AG09309 (cell line): ENCODE data around the gene APBB1.

Experiments used
- DNase-seq: peaks from one replicate; pipeline ENCODE4 v3.0.0-alpha.2; 2010; ENCODE audit warnings: low read depth
- H3K4me3 ChIP-seq: 2 replicates; pipeline ENCODE4 v1.5.1; 2011; ENCODE audit warnings: mild to moderate bottlenecking, low read depth, low read length, moderate library complexity; ENCODE audit not compliant: control insufficient read depth
- TF ChIP-seq, protein P1 (sequence below): IDR thresholded peaks from 2 replicates; pipeline ENCODE4 v1.5.1; 2011; ENCODE audit warnings: mild to moderate bottlenecking, low read depth, low read length, inconsistent platforms; ENCODE audit not compliant: insufficient read depth, control insufficient read depth; ENCODE audit errors: missing control alignments

Gene APBB1

DNA sequence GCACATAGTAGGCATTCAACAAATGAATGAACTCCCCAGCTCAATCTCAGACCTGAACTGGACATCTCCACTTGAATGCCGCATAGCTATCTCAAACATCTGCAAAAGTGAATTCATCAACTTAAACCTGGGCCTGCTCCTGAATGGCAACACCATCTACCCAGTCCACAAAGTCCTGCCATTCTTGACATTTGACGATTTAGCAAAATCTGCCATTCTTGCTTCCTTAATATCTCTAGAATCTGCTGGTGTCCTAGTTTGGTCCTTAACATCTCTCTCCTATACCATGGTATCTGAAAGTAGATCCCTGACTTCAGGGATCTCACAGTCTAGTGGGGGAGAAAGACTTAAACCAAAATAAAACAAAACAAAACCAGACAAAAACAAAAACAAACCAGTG is 34.3 kb upstream of the APBB1 start:
- TF ChIP-seq, protein P1, sequence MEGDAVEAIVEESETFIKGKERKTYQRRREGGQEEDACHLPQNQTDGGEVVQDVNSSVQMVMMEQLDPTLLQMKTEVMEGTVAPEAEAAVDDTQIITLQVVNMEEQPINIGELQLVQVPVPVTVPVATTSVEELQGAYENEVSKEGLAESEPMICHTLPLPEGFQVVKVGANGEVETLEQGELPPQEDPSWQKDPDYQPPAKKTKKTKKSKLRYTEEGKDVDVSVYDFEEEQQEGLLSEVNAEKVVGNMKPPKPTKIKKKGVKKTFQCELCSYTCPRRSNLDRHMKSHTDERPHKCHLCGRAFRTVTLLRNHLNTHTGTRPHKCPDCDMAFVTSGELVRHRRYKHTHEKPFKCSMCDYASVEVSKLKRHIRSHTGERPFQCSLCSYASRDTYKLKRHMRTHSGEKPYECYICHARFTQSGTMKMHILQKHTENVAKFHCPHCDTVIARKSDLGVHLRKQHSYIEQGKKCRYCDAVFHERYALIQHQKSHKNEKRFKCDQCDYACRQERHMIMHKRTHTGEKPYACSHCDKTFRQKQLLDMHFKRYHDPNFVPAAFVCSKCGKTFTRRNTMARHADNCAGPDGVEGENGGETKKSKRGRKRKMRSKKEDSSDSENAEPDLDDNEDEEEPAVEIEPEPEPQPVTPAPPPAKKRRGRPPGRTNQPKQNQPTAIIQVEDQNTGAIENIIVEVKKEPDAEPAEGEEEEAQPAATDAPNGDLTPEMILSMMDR = no peak
- no peak overlapping the region for H3K4me3 ChIP-seq
- no peak for DNase-seq

DNA sequence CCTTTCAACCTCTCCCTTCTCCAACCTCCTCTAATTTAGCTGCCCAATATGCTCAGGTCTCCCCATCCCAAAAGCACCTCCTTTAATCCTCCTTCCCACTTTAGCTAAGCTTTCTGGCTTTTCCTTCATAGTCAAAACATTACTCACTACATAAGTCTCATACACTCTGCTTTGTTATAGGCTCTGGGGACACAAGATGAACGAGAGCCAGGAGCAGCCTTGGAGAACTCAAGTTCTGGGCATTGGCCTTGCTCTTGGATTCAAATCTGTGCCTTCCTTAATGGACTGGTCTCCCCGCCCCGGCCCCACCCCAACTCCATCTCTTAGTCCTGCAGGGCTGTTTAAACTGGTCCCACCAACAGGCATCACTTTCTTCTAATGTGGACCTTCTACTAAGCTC is 33.3 kb upstream of the APBB1 start:
- no peak for DNase-seq
- TF ChIP-seq, protein P1 = no peak
- no peak overlapping the region for H3K4me3 ChIP-seq

DNA sequence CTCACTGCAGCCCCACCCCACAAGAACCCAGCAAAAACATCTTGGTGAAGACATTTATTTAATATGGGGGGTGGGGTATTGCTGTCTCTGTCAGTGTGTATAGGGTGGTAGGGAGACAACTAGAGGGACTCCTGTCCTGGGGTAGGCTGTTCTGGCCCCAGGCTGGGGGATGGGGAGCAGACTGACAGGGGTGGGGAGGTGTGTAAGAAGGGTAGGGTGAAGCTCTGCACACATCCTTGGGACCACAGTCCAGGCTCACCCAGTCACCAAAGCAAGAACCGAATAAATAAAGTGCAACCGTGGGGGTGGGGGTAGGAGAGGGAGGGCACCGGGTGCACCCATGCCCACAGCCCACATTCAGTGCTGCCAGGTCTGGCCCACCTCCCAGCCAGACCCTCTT is 29.7 kb upstream of the APBB1 start:
- TF ChIP-seq, protein P1 = no peak
- no peak for DNase-seq
- H3K4me3 ChIP-seq = no peak overlapping the region

DNA sequence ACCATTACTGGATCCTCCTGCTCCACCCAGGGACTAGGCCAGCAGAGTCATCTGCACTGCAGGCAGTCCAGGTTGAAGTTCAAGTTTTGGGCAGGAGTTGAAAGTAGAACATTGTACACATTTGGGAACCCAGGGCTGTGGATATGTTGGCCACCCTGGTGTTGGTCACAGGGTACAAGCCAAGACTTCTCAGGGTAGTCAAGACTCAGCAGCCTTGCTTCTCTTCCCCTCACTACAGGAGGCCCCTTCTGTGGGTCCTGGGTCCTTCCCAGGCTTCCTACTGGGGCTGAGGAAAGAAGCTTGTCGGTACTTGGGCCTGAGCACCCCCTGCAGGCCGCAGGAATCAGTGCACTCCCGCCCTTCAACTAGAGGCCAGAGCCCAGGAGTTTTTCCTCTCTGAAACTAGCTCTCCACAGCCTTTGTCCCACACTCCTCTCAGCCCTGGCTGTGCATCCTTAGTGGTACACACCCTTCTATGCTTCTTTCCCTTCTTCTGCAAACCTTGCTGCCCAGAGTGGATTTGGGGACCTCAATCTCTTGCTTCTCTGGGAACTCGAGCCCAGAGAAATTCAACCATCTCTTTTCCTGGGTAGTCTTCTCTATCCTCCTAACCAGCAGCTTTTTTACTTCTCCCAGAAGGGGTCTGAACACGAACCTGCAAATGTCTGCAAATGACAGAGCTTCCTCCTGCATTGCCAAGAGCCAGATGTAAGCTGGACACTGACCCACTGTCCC is 24.5 kb upstream of the APBB1 start:
- H3K4me3 ChIP-seq = no peak overlapping the region
- DNase-seq = no peak
- TF ChIP-seq, protein P1 = peak; percentile 85

DNA sequence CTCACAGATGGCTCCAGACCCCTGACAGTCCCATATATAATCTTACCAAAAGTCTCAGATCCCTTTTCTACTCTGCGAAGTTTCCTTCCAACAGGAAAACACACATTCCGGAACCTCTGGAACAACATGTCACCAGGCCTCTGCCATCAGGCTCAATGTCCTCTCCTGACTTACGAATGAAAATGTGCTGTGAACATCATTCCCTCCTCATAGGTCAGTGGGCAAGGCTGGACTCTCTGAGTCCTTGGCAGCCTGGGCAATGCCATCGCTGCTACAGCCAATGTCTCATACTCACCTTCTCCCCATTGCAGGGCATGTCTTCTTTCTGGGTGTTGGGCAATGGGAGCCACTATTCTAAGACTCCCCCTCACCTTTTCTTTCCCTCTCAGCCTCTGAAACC is 23.5 kb upstream of the APBB1 start:
- DNase-seq = no peak
- no peak overlapping the region for H3K4me3 ChIP-seq
- TF ChIP-seq, protein P1 = no peak

DNA sequence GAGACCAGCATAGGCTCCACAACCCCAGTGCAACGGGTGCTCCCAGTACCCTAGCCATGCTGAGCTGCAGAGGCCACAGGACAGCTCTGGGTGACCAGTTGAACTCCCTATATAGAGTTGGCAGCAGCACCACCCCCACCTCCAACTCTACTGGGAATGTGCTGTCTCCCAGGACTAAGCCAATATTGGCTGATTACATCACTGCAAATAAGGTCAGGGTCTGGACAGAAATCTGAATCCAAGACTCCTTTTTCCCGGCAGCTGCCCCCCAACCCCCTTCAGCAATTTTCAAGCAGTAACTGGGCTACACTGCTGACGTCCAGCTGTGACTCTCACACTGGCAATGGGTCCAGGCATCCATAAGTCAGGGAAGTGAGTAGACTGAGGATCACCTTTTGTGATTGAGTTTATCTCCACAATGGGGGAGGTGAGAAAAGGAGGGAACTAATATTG is 22.0 kb upstream of the APBB1 start, which contains the start of gene HPX:
HPX (minus strand) TSS at position 82 of the 453 bp plus-strand sequence; CDS start at position 58, 24 bp downstream.
- no peak for DNase-seq
- TF ChIP-seq, protein P1 = no peak
- H3K4me3 ChIP-seq = no peak within 1 kb of the TSS
